K562 (cell line): ENCODE data around the gene STUM. TPM values are rescaled to one million over a fixed set of nuclear protein-coding genes. Genes with fewer than 3 reads are reported as not detected.

Experiments used
- ATAC-seq: fragments of 200-7000 bp; cut with Tn5 transposase; 3 replicates; pipeline ENCODE4 v1.9.1; 2020; ENCODE audit warnings: moderate library complexity
- BruUV-seq: library from RNA; stranded (reverse); fragments of 400-500 nt; replicated peaks from 2 replicates; lab custom pipeline; 2021; lab: Mats Ljungman, UMichigan
- CTCF ChIA-PET: fragments of 300-600 bp; formaldehyde crosslinking; extraction: SDS; loops from one replicate; lab custom pipeline; 2021; ENCODE audit warnings: low intra/inter-chr PET ratio; lab: Yijun Ruan, JAX
- POLR2A ChIA-PET: fragments of 300-600, 350-650 bp; sonication (Branson Sonifier 250); formaldehyde crosslinking; extraction: SDS; loops from one replicate; lab custom pipeline; 2021; ENCODE audit warnings: antibody characterized with exemption, inconsistent platforms; lab: Yijun Ruan, JAX
- DNase-seq, 4 experiments: peaks; one replicate each; pipeline versions ENCODE4 v3.0.0 to v3.0.0-alpha.2; 2011 to 2018; ENCODE audit warnings: low spot score in 3 of 4, mixed read lengths in 3 of 4; ENCODE audit errors: extremely low read depth in 1 of 4
- FAIRE-seq: peaks from 2 replicates; lab custom pipeline; 2011; peaks lifted over from hg19 to GRCh38; lab: Jason Lieb, UNC
- H2AFZ ChIP-seq: 2 replicates; pipeline ENCODE4 v1.6.0; 2011; ENCODE audit warnings: low read depth, low read length, control low read depth, inconsistent platforms
- H3K27ac ChIP-seq: fragments of 200-600 bp; 3 replicates; pipeline ENCODE4 v1.8.0; 2011; ENCODE audit warnings: low read depth, mild to moderate bottlenecking, control low read depth, inconsistent platforms, low read length, moderate library complexity, mixed read lengths; ENCODE audit errors: extremely low read depth
- H3K27me3 ChIP-seq, 2 experiments: fragments of 300-600 bp in 1 of 2; 2 replicates in 1 of 2; 3 replicates in 1 of 2; pipeline versions ENCODE4 v1.6.0 to v1.8.0; 2011; ENCODE audit warnings: inconsistent platforms in 2 of 2, low read length in 2 of 2, mild to moderate bottlenecking in 1 of 2, mixed read lengths in 1 of 2, moderate library complexity in 1 of 2; ENCODE audit not compliant: control insufficient read depth in 2 of 2, insufficient read depth in 2 of 2
- H3K36me3 ChIP-seq: fragments of 300-600 bp; 3 replicates; pipeline ENCODE4 v1.8.0; 2011; ENCODE audit warnings: mild to moderate bottlenecking, low read length, inconsistent platforms; ENCODE audit not compliant: control insufficient read depth, insufficient read depth
- H3K4me1 ChIP-seq, 2 experiments: fragments of 200-600 bp in 1 of 2; replicated peaks in 1 of 2; 2 replicates in 1 of 2; 3 replicates in 1 of 2; pipeline versions ENCODE4 v1.5.1 to v1.8.0; 2011; ENCODE audit warnings: inconsistent platforms in 2 of 2, low read length in 2 of 2, mild to moderate bottlenecking in 1 of 2, mixed read lengths in 1 of 2, moderate library complexity in 1 of 2; ENCODE audit not compliant: control insufficient read depth in 2 of 2, insufficient read depth in 2 of 2
- H3K4me2 ChIP-seq: 2 replicates; pipeline ENCODE4 v1.6.1; 2011; ENCODE audit warnings: low read length, control low read depth, inconsistent platforms, mixed read lengths; ENCODE audit not compliant: insufficient read depth
- H3K4me3 ChIP-seq: fragments of 200-600 bp; sonication (generic), shearing (Covaris generic); 2 replicates; pipeline ENCODE4 v1.5.1; 2016; ENCODE audit warnings: control low read depth, inconsistent platforms
- H3K79me2 ChIP-seq: fragments of 200-600 bp; 3 replicates; pipeline ENCODE4 v1.8.0; 2011; ENCODE audit warnings: low read length, inconsistent platforms; ENCODE audit not compliant: control insufficient read depth, insufficient read depth
- H3K9ac ChIP-seq, 2 experiments: 2 replicates each; pipeline versions ENCODE4 v1.6.0 to v1.6.1; 2011; ENCODE audit warnings: low read depth in 2 of 2, low read length in 2 of 2, control low read depth in 1 of 2, inconsistent platforms in 1 of 2, mild to moderate bottlenecking in 1 of 2, mixed read lengths in 1 of 2; ENCODE audit not compliant: insufficient read depth in 1 of 2
- H3K9me1 ChIP-seq: one replicate; pipeline ENCODE4 v1.6.0; 2011; ENCODE audit warnings: inconsistent platforms, mild to moderate bottlenecking, low read length, moderate library complexity; ENCODE audit not compliant: control insufficient read depth, insufficient read depth
- H3K9me3 ChIP-seq: replicated peaks from 2 replicates; pipeline ENCODE4 v1.5.1; 2011; ENCODE audit warnings: low read depth, low read length, inconsistent platforms; ENCODE audit not compliant: control insufficient read depth, insufficient read depth
- H4K20me1 ChIP-seq: replicated peaks from 2 replicates; pipeline ENCODE4 v1.6.1; 2011; ENCODE audit warnings: low read length, inconsistent platforms, mixed read lengths; ENCODE audit not compliant: control insufficient read depth, insufficient read depth
- FUS ChIP-seq: fragments of 200-400 bp; formaldehyde crosslinking; optimal IDR thresholded peaks from 2 replicates; pipeline ENCODE3; 2017; ENCODE audit warnings: low read depth, low read length
- NFXL1 ChIP-seq: fragments of 450-650 bp; formaldehyde crosslinking; IDR thresholded peaks from 2 replicates; pipeline ENCODE4 v1.4.0; 2021; ENCODE audit warnings: mild to moderate bottlenecking
- RFX7 ChIP-seq: fragments of 250-450 bp; sonication (Bioruptor Pico); IDR thresholded peaks from 2 replicates; pipeline ENCODE4 v1.5.1; 2021; ENCODE audit warnings: mild to moderate bottlenecking
- ZFP36 ChIP-seq: fragments of 150-350 bp; IDR thresholded peaks from 2 replicates; pipeline ENCODE4 v1.6.1; 2018; ENCODE audit warnings: low read length, low read depth; ENCODE audit not compliant: partially characterized antibody
- ZNF23 ChIP-seq: fragments of 250-450 bp; sonication (Bioruptor Pico); IDR thresholded peaks from 2 replicates; pipeline ENCODE4 v1.4.0; 2020; ENCODE audit warnings: mild to moderate bottlenecking
- ZNF436 ChIP-seq: fragments of 250-450, 450-650 bp; sonication (Bioruptor Pico); formaldehyde crosslinking; IDR thresholded peaks from 2 replicates; pipeline ENCODE4 v1.7.0; 2020; ENCODE audit warnings: mild to moderate bottlenecking
- ZNF79 ChIP-seq: fragments of 250-450 bp; sonication (Bioruptor Pico); IDR thresholded peaks from 2 replicates; pipeline ENCODE4 v1.4.0; 2020; ENCODE audit warnings: low read depth, mild to moderate bottlenecking, moderate library complexity
- WGBS: fragments of 100-300 bp; shearing (Covaris generic); methylation state at CpG from one replicate; pipeline ENCODE4 v1.1.6; 2016; ENCODE audit warnings: low coverage, mixed read lengths; ENCODE audit not compliant: insufficient coverage; ENCODE audit errors: missing lambda C conversion rate; 5-methylcytosine and 5-hydroxymethylcytosine counted together
- in situ Hi-C: fragments of 300-500 bp; cut with MboI; formaldehyde crosslinking; loops from 4 replicates; pipeline ENCODE4 v1.15.0; 2018; ENCODE audit warnings: inconsistent platforms, mixed read lengths
- intact Hi-C: fragments of 100-400 bp; cut with micrococcal nuclease; formaldehyde crosslinking; loops from 2 replicates; pipeline ENCODE4 v1.14.2; 2022
- polyA plus RNA-seq, 8 experiments: library from polyadenylated mRNA; depleted of rRNA in 4 of 8; stranded (reverse) in 5 of 8; unstranded in 3 of 8; fragments of >200 nt; fragmentation: Nextera tagmentation in 2 of 8; fragmentation: Illumina TruSeq in 1 of 8; extraction: Ambion mirVana in 2 of 8; extraction: Trizol in 1 of 8; gene quantifications; 2 replicates each; pipeline versions ENCODE4 v1.2.1 to v1.2.3, GENCODE V29; 2011 to 2014; ENCODE audit warnings: inconsistent platforms in 1 of 8, missing spikeins in 1 of 8
- total RNA-seq, 7 experiments: library from RNA; depleted of rRNA in 6 of 7; stranded (reverse); fragments of >200 nt in 6 of 7; fragmentation: Illumina TruSeq in 2 of 7; extraction: Trizol in 2 of 7; gene quantifications; 2 replicates each; pipeline versions ENCODE4 v1.2.1 to v1.2.3, GENCODE V29; 2011 to 2021; ENCODE audit warnings: low replicate concordance in 1 of 7
- TF ChIP-seq, protein P1 (sequence below): sonication (generic); formaldehyde crosslinking; IDR thresholded peaks from 2 replicates; pipeline ENCODE4 v1.8.0; 2022; ENCODE audit warnings: missing genetic modification reagents, mild to moderate bottlenecking, borderline replicate concordance
- TF ChIP-seq, protein P2 (sequence below): fragments of 250-450 bp; sonication (Bioruptor Pico); IDR thresholded peaks from 2 replicates; pipeline ENCODE4 v1.6.1; 2021; ENCODE audit warnings: mild to moderate bottlenecking

Gene STUM
- total and polyA plus RNA-seq, 9 of the 15 experiments (the other 6 are each of a cell fraction or from before 2014, with no cell fraction given) = not detected

DNA sequence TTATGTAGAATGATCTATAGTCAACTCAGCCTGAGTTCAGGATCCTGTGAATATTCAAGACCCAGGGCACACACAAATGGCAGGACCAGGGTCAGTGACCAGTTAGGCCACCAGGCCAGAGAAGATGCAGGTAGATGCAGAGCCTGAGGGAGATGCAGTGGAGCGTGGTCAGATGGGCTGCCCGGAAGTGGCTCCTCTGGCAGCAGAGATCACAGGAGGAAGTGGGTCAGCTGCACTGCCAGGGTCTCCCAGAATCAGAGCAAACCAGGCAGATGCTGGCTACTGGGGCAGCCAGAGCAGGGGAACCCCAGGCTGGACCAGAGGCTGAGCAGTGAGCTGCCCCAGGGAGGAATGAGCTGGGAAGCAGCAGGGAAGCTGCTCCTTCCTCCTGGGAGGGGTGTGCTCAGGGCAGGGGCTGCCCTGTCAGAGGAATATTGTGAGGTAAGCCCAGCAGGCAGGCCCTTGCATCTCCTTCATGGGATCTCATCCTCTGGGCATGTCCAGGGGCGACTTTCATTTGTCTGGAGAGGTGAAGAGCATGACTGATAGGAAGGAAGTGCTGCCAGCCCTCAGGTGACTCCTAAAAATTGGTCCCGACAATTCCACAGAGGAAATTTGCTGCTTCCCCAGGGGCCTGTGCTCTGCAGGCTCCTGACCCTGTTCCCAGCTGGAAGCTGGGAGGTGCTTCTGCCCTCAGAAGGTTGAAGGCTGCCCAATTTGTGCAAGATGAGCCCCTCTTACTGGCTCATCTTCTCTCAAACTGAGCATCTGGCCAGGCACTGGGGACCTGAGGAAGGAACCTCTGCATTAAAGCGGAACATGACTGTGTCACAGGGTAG, 49.3 kb downstream of the STUM start:
- Histone ChIP-seq H3K4me1 (peaks cover 0 to 8% of the 10 kb centered on the region in 2 experiments; a peak in 1 of 5 replicates), H3K79me2 (no peaks in the 10 kb centered on the region), H3K36me3 (no peaks in the 10 kb centered on the region), H3K27me3 (peaks cover 45 to 88% of the 10 kb centered on the region in 2 experiments), H3K9me3 (no peaks in the 10 kb centered on the region), H4K20me1 (peaks cover 5% of the 10 kb centered on the region; the same call in 1 of the 2 replicates), H3K27ac (no peak overlapping the region), H3K4me3 (no peak overlapping the region), H3K4me2 (no peak overlapping the region), H3K9ac (no peak overlapping the region), H3K9me1 (no peaks in the 10 kb centered on the region), H2AFZ (no peak overlapping the region)
- no TSS peak for BruUV-seq
- no peak for ATAC-seq
- intact Hi-C loops (no loop called here), in situ Hi-C loops (no loop called here)
- POLR2A ChIA-PET = no interaction called here
- no peak for DNase-seq
- TF ChIP-seq, protein P1, sequence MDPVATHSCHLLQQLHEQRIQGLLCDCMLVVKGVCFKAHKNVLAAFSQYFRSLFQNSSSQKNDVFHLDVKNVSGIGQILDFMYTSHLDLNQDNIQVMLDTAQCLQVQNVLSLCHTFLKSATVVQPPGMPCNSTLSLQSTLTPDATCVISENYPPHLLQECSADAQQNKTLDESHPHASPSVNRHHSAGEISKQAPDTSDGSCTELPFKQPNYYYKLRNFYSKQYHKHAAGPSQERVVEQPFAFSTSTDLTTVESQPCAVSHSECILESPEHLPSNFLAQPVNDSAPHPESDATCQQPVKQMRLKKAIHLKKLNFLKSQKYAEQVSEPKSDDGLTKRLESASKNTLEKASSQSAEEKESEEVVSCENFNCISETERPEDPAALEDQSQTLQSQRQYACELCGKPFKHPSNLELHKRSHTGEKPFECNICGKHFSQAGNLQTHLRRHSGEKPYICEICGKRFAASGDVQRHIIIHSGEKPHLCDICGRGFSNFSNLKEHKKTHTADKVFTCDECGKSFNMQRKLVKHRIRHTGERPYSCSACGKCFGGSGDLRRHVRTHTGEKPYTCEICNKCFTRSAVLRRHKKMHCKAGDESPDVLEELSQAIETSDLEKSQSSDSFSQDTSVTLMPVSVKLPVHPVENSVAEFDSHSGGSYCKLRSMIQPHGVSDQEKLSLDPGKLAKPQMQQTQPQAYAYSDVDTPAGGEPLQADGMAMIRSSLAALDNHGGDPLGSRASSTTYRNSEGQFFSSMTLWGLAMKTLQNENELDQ = no peak
- no peak for TF ChIP-seq NFXL1
- no peak for TF ChIP-seq ZNF436 (CRISPR knock-in tag)
- TF ChIP-seq ZNF79 = no peak
- TF ChIP-seq RFX7 (CRISPR knock-in tag) = no peak
- no peak for TF ChIP-seq ZFP36
- no peak for TF ChIP-seq ZNF23 (CRISPR knock-in tag)
- TF ChIP-seq, protein P2, sequence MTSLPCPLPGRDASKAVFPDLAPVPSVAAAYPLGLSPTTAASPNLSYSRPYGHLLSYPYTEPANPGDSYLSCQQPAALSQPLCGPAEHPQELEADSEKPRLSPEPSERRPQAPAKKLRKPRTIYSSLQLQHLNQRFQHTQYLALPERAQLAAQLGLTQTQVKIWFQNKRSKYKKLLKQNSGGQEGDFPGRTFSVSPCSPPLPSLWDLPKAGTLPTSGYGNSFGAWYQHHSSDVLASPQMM (CRISPR knock-in tag) = no peak
- TF ChIP-seq FUS = no peak
- WGBS = 5% methylated on average over 5 of the region's 5 CpGs
- CTCF ChIA-PET = no interaction called here
- FAIRE-seq = no peak
